Activated B cell treated with CpG ODN at 0.5 μM for 24 hours (primary cell): ENCODE results near the gene KCNK6. TPM values are rescaled to one million over a fixed set of nuclear protein-coding genes. Genes with fewer than 3 reads are reported as not detected.

Experiments used
- ATAC-seq: fragments of 200-7000 bp; cut with Tn5 transposase; one replicate; pipeline ENCODE4 v1.10.0; 2021; ENCODE audit warnings: low read depth, mild to moderate bottlenecking, moderate library complexity
- CTCF ChIA-PET: fragments of 350-600 bp; sonication (Branson Sonifier 250); formaldehyde crosslinking; loops from one replicate; lab custom pipeline; 2021; ENCODE audit warnings: antibody characterized with exemption; lab: Charles Lee
- POLR2A ChIA-PET: fragments of 350-600 bp; sonication (Branson Sonifier 250); formaldehyde crosslinking; loops from one replicate; lab custom pipeline; 2021; ENCODE audit warnings: antibody characterized with exemption; lab: Charles Lee
- DNase-seq: peaks from one replicate; pipeline ENCODE4 v3.0.0; 2022
- H3K27ac Mint-ChIP-seq: one replicate; pipeline ENCODE4 v1.8.0; 2020; ENCODE audit warnings: mixed read lengths
- H3K27me3 Mint-ChIP-seq: one replicate; pipeline ENCODE4 v1.8.0; 2021; ENCODE audit warnings: mixed read lengths
- H3K36me3 Mint-ChIP-seq: one replicate; pipeline ENCODE4 v1.8.0; 2021; ENCODE audit warnings: low read depth, mixed read lengths
- H3K4me1 Mint-ChIP-seq: one replicate; pipeline ENCODE4 v1.8.0; 2021; ENCODE audit warnings: mixed read lengths
- H3K4me3 Mint-ChIP-seq: one replicate; pipeline ENCODE4 v1.8.0; 2020; ENCODE audit warnings: mild to moderate bottlenecking, mixed read lengths
- H3K9me3 Mint-ChIP-seq: one replicate; pipeline ENCODE4 v1.8.0; 2020; ENCODE audit warnings: mixed read lengths
- CTCF ChIP-seq: fragments of 200-600 bp; IDR thresholded peaks from one replicate; pipeline ENCODE4 v1.8.0; 2022; ENCODE audit warnings: antibody characterized with exemption, mild to moderate bottlenecking
- intact Hi-C: fragments of 100-400 bp; cut with micrococcal nuclease; formaldehyde crosslinking; loops from one replicate; pipeline ENCODE4 v1.15.1; 2024
- total RNA-seq: library from RNA; stranded (reverse); gene quantifications from 2 replicates; pipeline ENCODE4 v1.2.3, GENCODE V29; 2022

KCNK6 gene
- total RNA-seq, 1 donor from 2014 or later, result 4.7 TPM

DNA sequence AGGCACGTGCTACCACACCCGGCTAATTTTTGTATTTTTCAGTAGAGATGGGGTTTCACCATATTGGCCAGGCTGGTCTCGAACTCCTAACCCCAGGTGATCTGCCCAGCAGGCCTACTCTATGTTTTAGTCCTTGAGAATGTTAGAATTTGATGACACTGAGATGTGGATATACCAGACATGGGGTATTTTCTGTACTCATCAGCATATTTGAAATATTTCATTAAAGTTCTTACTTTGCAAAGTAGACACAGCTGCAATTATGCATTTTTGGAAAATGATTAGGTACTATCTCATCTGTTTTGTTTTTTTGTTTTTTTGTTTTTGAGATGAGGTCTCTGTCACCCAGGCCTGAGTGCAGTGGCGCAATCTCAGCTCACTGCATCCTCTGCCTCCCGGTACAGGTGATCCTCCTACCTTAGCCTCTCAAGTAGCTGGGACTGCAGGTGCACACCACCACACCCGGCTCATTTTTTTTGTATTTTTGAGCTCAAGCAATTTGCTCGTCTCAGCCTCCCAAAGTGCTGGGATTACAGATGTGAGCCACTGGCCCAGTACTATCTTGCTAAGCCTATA, 42.6 kb upstream of the KCNK6 start:
- TF ChIP-seq CTCF, result no peak
- no peak overlapping the region for H3K4me3 Mint-ChIP-seq
- ChIA-PET CTCF (no interaction called here), POLR2A (no interaction called here)
- H3K27ac Mint-ChIP-seq, result no peak overlapping the region
- H3K9me3 Mint-ChIP-seq, result no peaks in the 10 kb centered on the region
- H3K27me3 Mint-ChIP-seq, result no peaks in the 10 kb centered on the region
- ATAC-seq (no peak), DNase-seq (no peak)
- H3K36me3 Mint-ChIP-seq, result peaks cover 16% of the 10 kb centered on the region
- intact Hi-C loops, result no loop called here
- peaks cover 5% of the 10 kb centered on the region for H3K4me1 Mint-ChIP-seq

GRCh38 chr19:38277549-38277948, 42.1 kb upstream of the KCNK6 start:
- no peak overlapping the region for H3K4me3 Mint-ChIP-seq
- intact Hi-C loops, result no loop called here
- no peaks in the 10 kb centered on the region for H3K9me3 Mint-ChIP-seq
- TF ChIP-seq CTCF, result no peak
- no peak overlapping the region for H3K27ac Mint-ChIP-seq
- POLR2A ChIA-PET, result no interaction called here
- DNase-seq (no peak), ATAC-seq (no peak)
- CTCF ChIA-PET, result no interaction called here
- H3K36me3 Mint-ChIP-seq, result peaks cover 16% of the 10 kb centered on the region
- peaks cover 10% of the 10 kb centered on the region for H3K4me1 Mint-ChIP-seq
- H3K27me3 Mint-ChIP-seq, result no peaks in the 10 kb centered on the region

- peaks cover 16% of the 10 kb centered on the region for H3K36me3 Mint-ChIP-seq
- no peak overlapping the region for H3K4me3 Mint-ChIP-seq
- H3K4me1 Mint-ChIP-seq, result peaks cover 11% of the 10 kb centered on the region
- no peak for TF ChIP-seq CTCF
- H3K27me3 Mint-ChIP-seq, result no peaks in the 10 kb centered on the region
- H3K9me3 Mint-ChIP-seq, result no peaks in the 10 kb centered on the region
- POLR2A ChIA-PET, result no interaction called here
- ATAC-seq, result no peak
- DNase-seq, result no peak
- intact Hi-C loops, result no loop called here
- CTCF ChIA-PET, result no interaction called here
- no peak overlapping the region for H3K27ac Mint-ChIP-seq
Observed at GRCh38 chr19:38277969-38278680, 41.5 kb upstream of the KCNK6 start.

DNA sequence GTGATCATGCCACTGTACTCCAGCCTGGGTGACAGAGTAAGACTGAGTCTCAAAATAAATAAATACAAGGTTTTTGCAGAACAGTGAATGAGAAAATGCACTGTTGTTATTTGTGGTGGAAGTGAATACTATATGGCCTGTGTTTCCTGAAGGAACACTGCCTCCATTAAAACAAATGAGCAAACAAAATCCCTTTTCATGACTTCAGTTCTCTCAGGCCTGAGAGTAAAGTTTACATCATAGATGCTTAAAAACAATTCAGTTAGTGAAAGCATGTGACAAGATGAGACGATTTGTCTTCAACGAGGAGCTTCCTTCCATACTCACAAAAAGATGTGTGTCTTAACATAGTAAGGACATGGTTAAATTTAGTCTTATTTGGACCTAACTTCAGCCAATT, 40.9 kb upstream of the KCNK6 start:
- no peak overlapping the region for H3K4me3 Mint-ChIP-seq
- no peaks in the 10 kb centered on the region for H3K27me3 Mint-ChIP-seq
- ChIA-PET CTCF (no interaction called here), POLR2A (interaction anchor here (0.6 to 1.8 kb wide), 2 partner anchors 13 to 61 kb away, joined by 3 to 5 read pairs; no protein-coding TSS in a partner anchor)
- no peak overlapping the region for H3K27ac Mint-ChIP-seq
- H3K36me3 Mint-ChIP-seq, result peaks cover 15% of the 10 kb centered on the region
- intact Hi-C loops, result no loop called here
- no peaks in the 10 kb centered on the region for H3K9me3 Mint-ChIP-seq
- no peak for ATAC-seq
- H3K4me1 Mint-ChIP-seq, result peaks cover 14% of the 10 kb centered on the region
- DNase-seq, result no peak
- TF ChIP-seq CTCF, result no peak

DNA sequence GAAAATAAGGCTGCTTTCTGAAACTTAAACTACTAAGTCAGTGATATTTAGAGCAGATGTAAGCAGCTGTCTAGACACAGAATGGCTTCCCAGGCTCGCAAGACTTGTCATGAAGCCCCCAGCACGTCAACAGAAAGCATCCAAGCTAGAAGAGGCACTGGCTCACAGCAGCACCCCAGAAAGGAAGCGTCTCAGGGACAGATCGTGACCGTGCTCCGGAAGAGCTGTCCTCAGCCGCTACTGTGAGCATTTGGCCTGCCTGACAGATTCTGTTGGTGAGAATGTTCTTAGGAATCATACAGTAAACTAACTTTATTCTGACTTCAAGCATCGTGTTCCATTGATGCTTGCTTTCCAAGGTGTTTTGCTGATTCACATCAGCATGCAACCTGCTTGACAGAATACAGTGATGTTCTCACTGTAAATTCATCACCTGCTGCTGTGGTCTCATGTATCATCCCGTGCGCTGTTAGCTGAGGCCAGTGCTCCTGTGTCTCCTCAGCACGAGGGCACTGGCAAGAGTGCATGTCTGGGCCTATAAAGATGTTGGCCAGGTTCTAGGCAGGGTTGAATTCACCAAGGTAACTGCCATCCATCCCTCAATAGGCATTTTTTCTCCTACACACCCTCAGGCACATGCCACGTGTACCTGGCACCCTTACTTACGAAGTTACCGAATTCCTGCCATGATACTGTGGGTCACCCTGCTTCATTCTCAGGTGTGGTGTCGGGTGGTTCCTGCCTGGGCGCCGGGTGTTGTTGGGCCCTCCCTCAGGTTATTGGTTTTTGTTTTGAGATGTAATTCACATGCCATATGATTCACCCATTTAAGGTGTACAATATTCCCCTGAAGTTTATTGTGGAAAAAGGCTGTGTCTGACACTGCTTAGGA, 39.4 kb upstream of the KCNK6 start:
- Mint-ChIP-seq H3K9me3 (no peaks in the 10 kb centered on the region), H3K4me1 (peaks cover 26% of the 10 kb centered on the region), H3K27me3 (no peaks in the 10 kb centered on the region), H3K36me3 (peaks cover 16% of the 10 kb centered on the region), H3K27ac (no peak overlapping the region), H3K4me3 (no peak overlapping the region)
- CTCF ChIA-PET, result no interaction called here
- DNase-seq (no peak), ATAC-seq (no peak)
- intact Hi-C loops, result no loop called here
- POLR2A ChIA-PET, result interaction anchor here (1.8 kb wide), 1 partner anchor 14 kb away, joined by 5 read pairs; no protein-coding TSS in a partner anchor
- TF ChIP-seq CTCF, result no peak
